Sigmoid colon (tissue), 3 donors: Measurements from ENCODE around the gene PRDM16.

Source experiments
- POLR2A ChIP-seq, 2 donors: fragments of 450-650 bp; IDR thresholded peaks; one replicate each; pipeline ENCODE4 v1.6.1; 2016; ENCODE audit warnings: antibody characterized with exemption in 2 of 2, mild to moderate bottlenecking in 2 of 2, moderate library complexity in 2 of 2
- TF ChIP-seq, protein P1 (sequence below), 4 experiments: fragments of 450-650 bp in 3 of 4; fragments of 200-600 bp in 1 of 4; IDR thresholded peaks; one replicate each; pipeline ENCODE4 v1.5.1; 2016 to 2019; ENCODE audit warnings: antibody characterized with exemption in 4 of 4, mild to moderate bottlenecking in 3 of 4, moderate library complexity in 2 of 4

DNA sequence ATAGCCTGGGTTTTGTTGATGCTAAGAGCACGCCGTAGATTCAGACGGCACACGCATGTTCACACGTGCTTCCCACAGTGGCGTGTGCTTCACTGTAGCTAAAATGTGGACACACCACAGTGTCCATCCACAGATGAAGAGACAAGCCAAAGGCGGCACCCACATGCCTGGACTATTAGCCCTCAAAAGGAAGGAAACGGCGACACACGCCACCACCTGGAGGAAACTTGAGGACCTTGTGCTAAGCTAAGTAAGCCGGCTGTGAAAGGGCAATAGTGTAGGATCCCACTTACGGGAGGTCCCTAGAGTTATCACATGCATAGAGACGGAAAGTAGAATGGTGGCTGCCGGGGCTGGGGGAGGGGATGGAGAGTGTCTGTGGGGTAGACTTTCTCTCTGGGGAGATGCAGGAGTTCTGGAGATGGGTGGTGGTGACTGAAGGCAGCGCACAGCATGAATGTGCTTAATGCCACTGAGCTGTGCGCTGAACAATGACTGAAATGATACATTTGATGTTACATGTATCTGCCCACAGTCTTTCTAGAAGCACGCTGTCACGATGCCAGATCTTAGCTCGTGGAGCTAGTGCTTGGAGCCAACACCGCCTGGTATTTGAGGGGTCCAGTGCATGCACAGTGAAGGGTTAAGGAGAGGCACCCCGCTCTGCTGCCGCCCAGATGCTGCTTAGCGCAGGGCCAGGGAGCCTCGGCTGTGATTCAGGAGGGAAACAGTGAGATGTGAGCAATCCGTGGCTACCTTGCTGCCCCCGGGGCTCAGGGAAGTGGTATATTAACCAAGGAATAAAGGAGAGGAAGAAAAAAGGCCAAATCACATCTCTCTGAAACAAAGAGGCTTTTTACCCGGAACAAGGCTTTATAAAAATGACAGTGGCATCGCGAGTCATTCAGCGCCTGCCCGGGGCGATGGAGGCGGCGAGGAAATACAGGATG is 103.7 kb downstream of the PRDM16 start:
- TF ChIP-seq, protein P1, sequence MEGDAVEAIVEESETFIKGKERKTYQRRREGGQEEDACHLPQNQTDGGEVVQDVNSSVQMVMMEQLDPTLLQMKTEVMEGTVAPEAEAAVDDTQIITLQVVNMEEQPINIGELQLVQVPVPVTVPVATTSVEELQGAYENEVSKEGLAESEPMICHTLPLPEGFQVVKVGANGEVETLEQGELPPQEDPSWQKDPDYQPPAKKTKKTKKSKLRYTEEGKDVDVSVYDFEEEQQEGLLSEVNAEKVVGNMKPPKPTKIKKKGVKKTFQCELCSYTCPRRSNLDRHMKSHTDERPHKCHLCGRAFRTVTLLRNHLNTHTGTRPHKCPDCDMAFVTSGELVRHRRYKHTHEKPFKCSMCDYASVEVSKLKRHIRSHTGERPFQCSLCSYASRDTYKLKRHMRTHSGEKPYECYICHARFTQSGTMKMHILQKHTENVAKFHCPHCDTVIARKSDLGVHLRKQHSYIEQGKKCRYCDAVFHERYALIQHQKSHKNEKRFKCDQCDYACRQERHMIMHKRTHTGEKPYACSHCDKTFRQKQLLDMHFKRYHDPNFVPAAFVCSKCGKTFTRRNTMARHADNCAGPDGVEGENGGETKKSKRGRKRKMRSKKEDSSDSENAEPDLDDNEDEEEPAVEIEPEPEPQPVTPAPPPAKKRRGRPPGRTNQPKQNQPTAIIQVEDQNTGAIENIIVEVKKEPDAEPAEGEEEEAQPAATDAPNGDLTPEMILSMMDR (IDR thresholded peaks at IDR 0.05), result no peak
- no peak for TF ChIP-seq POLR2A (IDR thresholded peaks at IDR 0.05)
